Erythroblast (primary cell): ENCODE data around the gene ACTN1.

Source experiments
- GATA1 ChIP-seq: IDR thresholded peaks from 2 replicates; pipeline ENCODE4 v1.6.1; 2011; ENCODE audit warnings: low read depth, mild to moderate bottlenecking, control low read depth, low read length, moderate library complexity
- POLR2A ChIP-seq: IDR thresholded peaks from 2 replicates; pipeline ENCODE4 v1.6.1; 2011; ENCODE audit warnings: mild to moderate bottlenecking, low read length

DNA sequence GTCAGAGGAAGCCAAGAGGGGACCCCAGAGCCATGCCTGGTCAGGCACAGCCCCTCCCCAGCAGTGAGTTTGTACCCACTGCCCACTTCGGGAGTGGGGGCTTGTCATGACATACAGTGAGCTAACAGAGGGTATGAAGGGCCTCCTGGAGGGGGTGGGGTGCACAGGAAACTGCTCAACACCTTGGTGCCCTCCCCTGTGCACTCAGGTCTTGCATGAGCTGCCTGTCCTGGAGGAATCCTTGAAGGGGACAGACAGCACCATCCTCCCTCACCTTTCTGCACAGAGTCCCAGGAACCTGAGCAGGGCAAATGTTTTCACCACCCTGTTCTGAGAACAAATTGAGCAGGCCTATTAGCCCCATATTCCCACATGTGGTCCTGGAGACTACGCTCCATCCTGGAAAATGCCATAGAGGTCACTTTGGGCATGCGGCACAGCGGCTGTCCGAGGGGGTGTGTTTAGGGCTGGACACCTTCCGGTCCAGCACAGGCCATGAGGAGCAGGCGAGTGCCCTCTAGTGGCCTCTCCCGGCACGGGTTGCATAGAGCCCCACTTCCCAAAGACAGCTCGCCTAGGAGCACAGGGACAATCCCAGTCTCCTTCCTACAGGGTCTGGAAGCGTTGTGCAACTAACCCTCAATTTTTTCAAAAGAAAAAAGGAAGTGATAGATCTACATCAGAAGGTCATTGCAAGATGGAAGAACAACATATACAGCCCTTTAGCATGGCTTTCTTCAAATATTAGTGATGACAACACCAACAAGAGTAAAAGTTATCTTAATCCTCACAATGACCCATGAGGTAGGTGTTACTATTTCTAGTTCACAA, 154.4 kb downstream of the ACTN1 start:
- TF ChIP-seq POLR2A, result no peak
- no peak for TF ChIP-seq GATA1
